Measurements from ENCODE around the gene URM1. TPM values are rescaled to one million over a fixed set of nuclear protein-coding genes. Genes with fewer than 3 reads are reported as not detected.

URM1 gene
- total and polyA plus RNA-seq, 10 of the 15 experiments (the other 5 are each of a cell fraction or from before 2014, with no cell fraction given), result 7.9 to 75.8 (median 63.7) TPM

GRCh38 chr9:128389395-128390149 is 18.4 kb downstream of the URM1 start (continued):
- TF ChIP-seq, protein P1, sequence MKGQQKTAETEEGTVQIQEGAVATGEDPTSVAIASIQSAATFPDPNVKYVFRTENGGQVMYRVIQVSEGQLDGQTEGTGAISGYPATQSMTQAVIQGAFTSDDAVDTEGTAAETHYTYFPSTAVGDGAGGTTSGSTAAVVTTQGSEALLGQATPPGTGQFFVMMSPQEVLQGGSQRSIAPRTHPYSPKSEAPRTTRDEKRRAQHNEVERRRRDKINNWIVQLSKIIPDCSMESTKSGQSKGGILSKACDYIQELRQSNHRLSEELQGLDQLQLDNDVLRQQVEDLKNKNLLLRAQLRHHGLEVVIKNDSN (IDR thresholded peaks at IDR 0.05; ENCODE audit: borderline replicate concordance, extremely low read length, insufficient read depth, low read depth, low read length), result no peak

GRCh38 chr9:128390150-128390812 is 19.1 kb downstream of the URM1 start:
- no peaks in the 10 kb centered on the region for H3K27me3 ChIP-seq (replicated peaks in 1 of 2; ENCODE audit: control insufficient read depth in 2 of 2, insufficient read depth in 2 of 2, low read length in 1 of 2)
- no peak overlapping the region for H3K27ac ChIP-seq (ENCODE audit: control insufficient read depth, insufficient read depth)
- TF ChIP-seq MTA3 (IDR thresholded peaks at IDR 0.05; ENCODE audit: borderline replicate concordance, low read length) (no peak), SUPT20H (IDR thresholded peaks at IDR 0.05; ENCODE audit: borderline replicate concordance, control insufficient read depth, low read depth, low read length) (no peak), MYC (IDR thresholded peaks at IDR 0.05; ENCODE audit: insufficient read depth, insufficient read length, insufficient replicate concordance, low read length, severe bottlenecking) (no peak), IKZF2 (IDR thresholded peaks at IDR 0.05) (no peak), LARP7 (IDR thresholded peaks at IDR 0.05) (no peak), POLR2A (IDR thresholded peaks at IDR 0.05; ENCODE audit: low read depth, low read length) (no peak), ZBTB33 (IDR thresholded peaks at IDR 0.05) (no peak), SUZ12 (IDR thresholded peaks at IDR 0.05; ENCODE audit: unreplicated experiment) (no peak)
- H3K79me2 ChIP-seq (ENCODE audit: control insufficient read depth, insufficient read depth, low read length), result no peaks in the 10 kb centered on the region
- in situ Hi-C loops (cut with MboI), result no loop called here
- SMC1A ChIA-PET (ENCODE audit: uncharacterized antibody, unreplicated experiment), result no interaction called here
- H3K36me3 ChIP-seq (ENCODE audit: control insufficient read depth in 2 of 2, insufficient read depth in 2 of 2, low read length in 1 of 2), result peaks cover 2 to 20% of the 10 kb centered on the region in 2 experiments; a peak in 3 of 4 replicates
- no peak for DNase-seq (ENCODE audit: low read depth, low spot score)
- H3K4me1 ChIP-seq (ENCODE audit: control insufficient read depth, insufficient read depth, low read length), result no peaks in the 10 kb centered on the region
- intact Hi-C loops (cut with micrococcal nuclease; ENCODE audit: unreplicated experiment), result no loop called here
- no peaks in the 10 kb centered on the region for H3K9me3 ChIP-seq (replicated peaks; ENCODE audit: control insufficient read depth, insufficient read depth, low read length)
- RAD21 ChIA-PET (ENCODE audit: unreplicated experiment), result no interaction called here
- FAIRE-seq, result no peak
- H4K20me1 ChIP-seq (ENCODE audit: control insufficient read depth, insufficient read depth), result no peaks in the 10 kb centered on the region
- H2AFZ ChIP-seq (ENCODE audit: control insufficient read depth, low read depth, low read length), result no peak overlapping the region
- CTCF ChIA-PET, result interaction anchor here (0.7 kb wide), 1 partner anchor 274 kb away, joined by 4 read pairs; no protein-coding TSS in a partner anchor
- no peak overlapping the region for H3K4me2 ChIP-seq (ENCODE audit: control insufficient read depth, insufficient read depth)
- no peak for ATAC-seq
- no TSS peak for BruUV-seq (replicated peaks)
- H3K9ac ChIP-seq (ENCODE audit: control insufficient read depth, insufficient read depth, low read length), result no peak overlapping the region
- POLR2A ChIA-PET, result no interaction called here
- 94% methylated on average over 11 of the region's 11 CpGs for WGBS (ENCODE audit: insufficient coverage, insufficient replicate concordance, low lambda C conversion rate, missing lambda C conversion rate)
- H3K4me3 ChIP-seq, result no peak overlapping the region

Data from GM12878 (cell line).